Measurements from ENCODE around the gene TSEN2.

Gene TSEN2

GRCh38 chr3:12461097-12461649 lies 23.1 kb upstream of the TSEN2 start:
- TF ChIP-seq CTCF (conservative IDR thresholded peaks at IDR 0.05; ENCODE audit: low read depth, low read length) = no peak
- no peak overlapping the region for H3K4me3 ChIP-seq (ENCODE audit: low read depth, low read length)
- no peak for DNase-seq (ENCODE audit: low read depth)

GRCh38 chr3:12462159-12462947 lies 21.9 kb upstream of the TSEN2 start:
- no peak overlapping the region for H3K4me3 ChIP-seq (ENCODE audit: low read depth, low read length)
- DNase-seq (ENCODE audit: low read depth) = no peak
- TF ChIP-seq CTCF (conservative IDR thresholded peaks at IDR 0.05; ENCODE audit: low read depth, low read length) = no peak

GRCh38 chr3:12463686-12464085 lies 20.6 kb upstream of the TSEN2 start:
- no peak for DNase-seq (ENCODE audit: low read depth)
- no peak overlapping the region for H3K4me3 ChIP-seq (ENCODE audit: low read depth, low read length)
- TF ChIP-seq CTCF (conservative IDR thresholded peaks at IDR 0.05; ENCODE audit: low read depth, low read length) = no peak

- H3K4me3 ChIP-seq (ENCODE audit: low read depth, low read length) = no peak overlapping the region
- DNase-seq (ENCODE audit: low read depth) = no peak
- TF ChIP-seq CTCF (conservative IDR thresholded peaks at IDR 0.05; ENCODE audit: low read depth, low read length) = no peak
These were observed 20.1 kb upstream of the TSEN2 start for GRCh38 chr3:12464181-12464580.

- no peak overlapping the region for H3K4me3 ChIP-seq (ENCODE audit: low read depth, low read length)
- no peak for DNase-seq (ENCODE audit: low read depth)
- TF ChIP-seq CTCF (conservative IDR thresholded peaks at IDR 0.05; ENCODE audit: low read depth, low read length) = no peak
These were observed 19.0 kb upstream of the TSEN2 start for GRCh38 chr3:12465151-12465835.

GRCh38 chr3:12465836-12466225 lies 18.4 kb upstream of the TSEN2 start:
- DNase-seq (ENCODE audit: low read depth) = no peak
- no peak for TF ChIP-seq CTCF (conservative IDR thresholded peaks at IDR 0.05; ENCODE audit: low read depth, low read length)
- H3K4me3 ChIP-seq (ENCODE audit: low read depth, low read length) = no peak overlapping the region
